B cell (primary cell): ENCODE results near the gene RBBP8NL. TPM values are rescaled to one million over a fixed set of nuclear protein-coding genes. Genes with fewer than 3 reads are reported as not detected.

Source experiments
- ATAC-seq: fragments of 200-7000 bp; cut with Tn5 transposase; one replicate; pipeline ENCODE4 v1.10.0; 2021; ENCODE audit warnings: low read depth, mild to moderate bottlenecking, moderate number of reproducible peaks, moderate library complexity
- CTCF ChIA-PET: fragments of 350-600 bp; sonication (Branson Sonifier 250); formaldehyde crosslinking; loops from one replicate; lab custom pipeline; 2021; ENCODE audit warnings: antibody characterized with exemption, inconsistent platforms; lab: Charles Lee
- POLR2A ChIA-PET: fragments of 350-600 bp; sonication (Branson Sonifier 250); formaldehyde crosslinking; loops from one replicate; lab custom pipeline; 2021; ENCODE audit warnings: antibody characterized with exemption; lab: Charles Lee
- DNase-seq: peaks from one replicate; pipeline ENCODE4 v3.0.0; 2013
- H2AFZ ChIP-seq: 2 replicates; pipeline ENCODE4 v1.6.1; 2012; ENCODE audit warnings: mild to moderate bottlenecking, low read depth, low read length; ENCODE audit not compliant: insufficient read depth, poor library complexity, severe bottlenecking
- H3K27ac ChIP-seq, 2 donors: 1 replicate in 1 of 2; 2 replicates in 1 of 2; pipeline ENCODE4 v1.5.1; 2012 to 2013; ENCODE audit warnings: low read length in 2 of 2, mild to moderate bottlenecking in 2 of 2, moderate library complexity in 1 of 2
- H3K27me3 ChIP-seq, 4 experiments: fragments of 200-600 bp in 1 of 4; sonication (generic) in 1 of 4; replicated peaks in 1 of 4; 1 replicate in 2 of 4; 2 replicates in 2 of 4; pipeline versions ENCODE4 v1.6.1 to v1.7.0; 2013 to 2016; ENCODE audit warnings: low read length in 3 of 4, mild to moderate bottlenecking in 2 of 4, mixed read lengths in 1 of 4, moderate library complexity in 1 of 4; ENCODE audit not compliant: insufficient read depth in 4 of 4, control insufficient read depth in 3 of 4; ENCODE audit errors: control extremely low read depth in 1 of 4
- H3K36me3 ChIP-seq, 2 experiments: replicated peaks in 1 of 2; 1 replicate in 1 of 2; 2 replicates in 1 of 2; pipeline versions ENCODE4 v1.6.1 to v1.7.1; 2013; ENCODE audit warnings: low read length in 1 of 2; ENCODE audit not compliant: insufficient read depth in 2 of 2, control insufficient read depth in 1 of 2; ENCODE audit errors: control extremely low read depth in 1 of 2, extremely low read depth in 1 of 2
- H3K4me1 ChIP-seq, 2 donors: fragments of 200-600 bp in 1 of 2; sonication (generic) in 1 of 2; 1 replicate in 1 of 2; 2 replicates in 1 of 2; pipeline versions ENCODE4 v1.5.1 to v1.6.1; 2013 to 2017; ENCODE audit warnings: low read length in 2 of 2; ENCODE audit not compliant: control insufficient read depth in 2 of 2, insufficient read depth in 2 of 2
- H3K4me2 ChIP-seq: replicated peaks from 2 replicates; pipeline ENCODE3; 2012; ENCODE audit warnings: mild to moderate bottlenecking, low read depth, low read length; ENCODE audit not compliant: poor library complexity, severe bottlenecking
- H3K4me3 ChIP-seq, 5 experiments: fragments of 200-600 bp in 1 of 5; sonication (generic) in 1 of 5; 1 replicate in 3 of 5; 2 replicates in 2 of 5; pipeline versions ENCODE4 v1.5.1 to v1.7.0; 2011 to 2016; ENCODE audit warnings: low read length in 4 of 5, mild to moderate bottlenecking in 4 of 5, low read depth in 2 of 5, control low read depth in 1 of 5, moderate library complexity in 1 of 5; ENCODE audit not compliant: insufficient read depth in 1 of 5; ENCODE audit errors: control extremely low read depth in 1 of 5, extremely low read depth in 1 of 5
- H3K79me2 ChIP-seq: fragments of 200-600 bp; sonication (generic); one replicate; pipeline ENCODE4 v1.6.0; 2016; ENCODE audit warnings: low read length; ENCODE audit not compliant: control insufficient read depth, insufficient read depth
- H3K9ac ChIP-seq: fragments of 200-600 bp; sonication (generic); 2 replicates; pipeline ENCODE4 v1.6.1; 2017; ENCODE audit warnings: mild to moderate bottlenecking, low read length, moderate library complexity
- H3K9me3 ChIP-seq, 3 donors: one replicate each; pipeline versions ENCODE4 v1.6.1 to v1.7.1; 2013; ENCODE audit warnings: low read length in 2 of 3; ENCODE audit not compliant: control insufficient read depth in 2 of 3, insufficient read depth in 1 of 3; ENCODE audit errors: control extremely low read depth in 1 of 3
- H4K20me1 ChIP-seq: 2 replicates; pipeline ENCODE4 v1.6.0; 2012; ENCODE audit warnings: mild to moderate bottlenecking, low read length; ENCODE audit not compliant: insufficient read depth, control insufficient read depth, poor library complexity, severe bottlenecking
- H3K27ac Mint-ChIP-seq: one replicate; pipeline ENCODE4 v1.8.0; 2021; ENCODE audit warnings: mixed read lengths
- H3K27me3 Mint-ChIP-seq: one replicate; pipeline ENCODE4 v1.8.0; 2021; ENCODE audit warnings: mixed read lengths
- H3K4me1 Mint-ChIP-seq: one replicate; pipeline ENCODE4 v1.8.0; 2021; ENCODE audit warnings: mixed read lengths
- H3K4me3 Mint-ChIP-seq: one replicate; pipeline ENCODE4 v1.8.0; 2021; ENCODE audit warnings: mixed read lengths
- H3K9me3 Mint-ChIP-seq: one replicate; pipeline ENCODE4 v1.8.0; 2022; ENCODE audit warnings: mixed read lengths; ENCODE audit not compliant: insufficient read depth
- CTCF ChIP-seq: fragments of 200-600 bp; IDR thresholded peaks from one replicate; pipeline ENCODE4 v1.8.0; 2022; ENCODE audit warnings: antibody characterized with exemption, mild to moderate bottlenecking
- EZH2 ChIP-seq: IDR thresholded peaks from 2 replicates; pipeline ENCODE4 v1.6.1; 2012; ENCODE audit warnings: borderline replicate concordance, low read depth, mild to moderate bottlenecking, moderate library complexity, low read length; ENCODE audit not compliant: insufficient read depth, poor library complexity, severe bottlenecking
- WGBS: methylation state at CpG from one replicate; pipeline ENCODE4 v1.1.5; 2013; ENCODE audit warnings: missing lambda C conversion rate; ENCODE audit not compliant: insufficient coverage; 5-methylcytosine and 5-hydroxymethylcytosine counted together
- intact Hi-C: fragments of 100-400 bp; cut with micrococcal nuclease; formaldehyde crosslinking; loops from one replicate; pipeline ENCODE4 v1.10.0; 2022
- polyA minus RNA-seq: library from RNA; depleted of rRNA, polyadenylated mRNA; stranded (reverse); fragments of >200 nt; gene quantifications from 2 replicates; pipeline ENCODE4 v1.2.3, GENCODE V29; 2012
- polyA plus RNA-seq: library from polyadenylated mRNA; depleted of rRNA; stranded (reverse); fragments of >200 nt; gene quantifications from 2 replicates; pipeline ENCODE4 v1.2.3, GENCODE V29; 2012
- total RNA-seq, 2 donors: library from RNA; stranded (reverse); fragments of 120-200 nt in 1 of 2; gene quantifications; 1 replicate in 1 of 2; 2 replicates in 1 of 2; pipeline versions ENCODE4 v1.2.3 to v1.2.4, GENCODE V29; 2013 to 2022

The RBBP8NL gene
- total RNA-seq (not detected in 2 replicates), polyA plus RNA-seq (not detected in 2 replicates), polyA minus RNA-seq (not detected in 2 replicates)
- total RNA-seq (2013): not detected

- H2AFZ ChIP-seq: no peak within 1 kb of the TSS
- H3K4me1 Mint-ChIP-seq: no peaks in the 10 kb centered on the region
- no peak within 1 kb of the TSS for H3K4me2 ChIP-seq
- no peak for TF ChIP-seq EZH2
- TF ChIP-seq CTCF: no peak
- no peak within 1 kb of the TSS for H3K9ac ChIP-seq
- DNase-seq: no peak
- H3K9me3 Mint-ChIP-seq: no peaks in the 10 kb centered on the region
- no peaks in the 10 kb centered on the region for H3K36me3 ChIP-seq
- H3K4me3 Mint-ChIP-seq: no peak within 1 kb of the TSS
- ATAC-seq: no peak
- no peak within 1 kb of the TSS for H3K4me3 ChIP-seq
- no peak within 1 kb of the TSS for H3K27ac ChIP-seq
- H4K20me1 ChIP-seq: no peaks in the 10 kb centered on the region
- H3K9me3 ChIP-seq: peaks cover 0 to 7% (median 0%) of the 10 kb centered on the region in 3 donors
- WGBS: 83% methylated on average over 28 of the region's 28 CpGs
- CTCF ChIA-PET: interaction anchor here (0.6 kb wide), 1 partner anchor 28 kb away, joined by 4 read pairs; no protein-coding TSS in a partner anchor
- H3K27me3 ChIP-seq: no peaks in the 10 kb centered on the region
- H3K79me2 ChIP-seq: no peaks in the 10 kb centered on the region
- H3K4me1 ChIP-seq: no peaks in the 10 kb centered on the region
- H3K27me3 Mint-ChIP-seq: peaks cover 18% of the 10 kb centered on the region
- POLR2A ChIA-PET: no interaction called here
- intact Hi-C loops: no loop called here
- no peak within 1 kb of the TSS for H3K27ac Mint-ChIP-seq
These were observed at the start of gene RBBP8NL for GRCh38 chr20:62427172-62428001. RBBP8NL (minus strand) TSS chr20:62427539; CDS start chr20:62419647, 7,892 bp downstream.
